SH-SY5Y (cell line): ENCODE measurements around the gene UGT1A3.

Source experiments
- GATA2 ChIP-seq: IDR thresholded peaks from 2 replicates; pipeline ENCODE4 v1.6.1; 2011; ENCODE audit warnings: mild to moderate bottlenecking, low read depth, low read length
- GATA3 ChIP-seq: IDR thresholded peaks from 2 replicates; pipeline ENCODE4 v1.6.1; 2011; ENCODE audit warnings: low read depth, mild to moderate bottlenecking, low read length, moderate library complexity

DNA sequence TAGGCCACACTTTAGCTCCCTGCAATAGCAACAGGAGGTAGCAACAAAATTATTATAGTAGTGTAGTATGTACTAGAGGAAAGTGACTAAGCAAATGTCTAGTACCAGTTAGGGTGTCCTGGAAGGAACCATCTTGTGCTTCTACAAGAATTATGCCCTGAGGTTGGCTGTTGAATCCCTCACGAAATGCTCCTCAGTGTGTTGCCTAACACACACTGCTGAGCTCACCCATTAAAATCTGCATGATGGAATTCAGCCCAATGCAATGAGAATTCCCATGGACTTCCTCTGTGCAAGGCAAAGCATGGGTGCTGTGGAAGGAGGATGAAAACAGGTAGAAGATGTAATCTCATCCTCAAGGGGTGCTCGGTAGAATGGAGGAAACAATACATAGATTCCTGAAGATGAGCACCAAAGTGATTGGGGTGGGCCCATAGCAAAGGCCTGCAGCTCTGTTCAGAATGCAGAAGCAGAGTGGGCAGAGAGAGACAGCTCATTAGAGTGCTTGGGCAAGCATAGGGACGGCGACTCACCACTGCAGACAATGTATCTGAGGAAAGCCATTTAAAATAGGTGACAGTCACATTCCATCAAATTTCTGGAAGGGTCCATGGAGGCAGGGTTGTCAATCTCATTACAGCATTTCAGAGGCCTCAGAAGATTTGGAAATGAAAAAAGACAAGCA, 48.3 kb upstream of the UGT1A3 start:
- TF ChIP-seq GATA2 (no peak), GATA3 (no peak)
